Measurements from ENCODE around the gene THEM5.

GRCh38 chr1:151803164-151803563 lies 50.3 kb downstream of the THEM5 start:
- no peak for TF ChIP-seq EZH2 (IDR thresholded peaks at IDR 0.05)
- no peak for TF ChIP-seq POLR2AphosphoS5 (IDR thresholded peaks at IDR 0.05; ENCODE audit: borderline replicate concordance, low read depth, low read length)
